Adrenal gland (tissue), 12 donors: ENCODE measurements around the gene SOAT2. TPM values are rescaled to one million over a fixed set of nuclear protein-coding genes. Genes with fewer than 3 reads are reported as not detected.

Source experiments
- DNase-seq, 7 donors: peaks; one replicate each; pipeline ENCODE4 v3.0.0-alpha.2; 2019 to 2020
- H3K27ac ChIP-seq, 5 donors: fragments of 200-600 bp; sonication (generic) in 4 of 5; 1 replicate in 3 of 5; 2 replicates in 2 of 5; pipeline versions ENCODE4 v1.5.1 to v1.8.0; 2016 to 2020; ENCODE audit warnings: mild to moderate bottlenecking in 1 of 5
- H3K27me3 ChIP-seq: fragments of 200-600 bp; 2 replicates; pipeline ENCODE4 v1.8.0; 2021
- H3K36me3 ChIP-seq, 2 donors: fragments of 200-600 bp; replicated peaks in 1 of 2; 1 replicate in 1 of 2; 2 replicates in 1 of 2; pipeline versions ENCODE4 v1.5.1 to v1.8.0; 2018 to 2022
- H3K4me1 ChIP-seq, 2 donors: fragments of 200-600 bp; replicated peaks in 1 of 2; 1 replicate in 1 of 2; 2 replicates in 1 of 2; pipeline versions ENCODE4 v1.5.1 to v1.8.0; 2018 to 2021
- H3K4me3 ChIP-seq, 4 donors: fragments of 200-600 bp; sonication (generic) in 3 of 4; one replicate each; pipeline ENCODE4 v1.5.1; 2016 to 2018
- H3K9me3 ChIP-seq, 3 donors: fragments of 200-600 bp; sonication (generic) in 1 of 3; replicated peaks in 1 of 3; 1 replicate in 2 of 3; 2 replicates in 1 of 3; pipeline versions ENCODE4 v1.5.1 to v1.8.0; 2016 to 2021
- POLR2A ChIP-seq, 2 donors: fragments of 450-650 bp; IDR thresholded peaks; one replicate each; pipeline ENCODE4 v1.6.1; 2017; ENCODE audit warnings: antibody characterized with exemption in 2 of 2, mild to moderate bottlenecking in 2 of 2, moderate library complexity in 1 of 2
- WGBS, 4 donors: extraction: QIAGEN DNeasy Blood & Tissue Kit in 2 of 4; methylation state at CpG; one replicate each; pipeline versions ENCODE4 v1.1.5 to v1.1.7; 2013 to 2017; 5-methylcytosine and 5-hydroxymethylcytosine counted together
- intact Hi-C, 2 donors: fragments of 100-400 bp; cut with DNase I; formaldehyde crosslinking; loops; one replicate each; pipeline versions ENCODE4 v1.14.1 to v1.15.0; 2022 to 2023
- polyA plus RNA-seq, 3 donors: library from polyadenylated mRNA; stranded (reverse); fragments of 200-250 nt in 2 of 3; fragments of 350-450 nt in 1 of 3; fragmentation: Illumina TruSeq in 1 of 3; extraction: RNeasy Lipid Tissue Mini Kit (QIAGEN cat#74804) in 1 of 3; gene quantifications; one replicate each; pipeline ENCODE4 v1.2.3, GENCODE V29; 2013 to 2014
- total RNA-seq, 9 donors: library from RNA; depleted of rRNA in 4 of 9; stranded (reverse); fragments of >200 nt in 4 of 9; fragments of 120-200 nt in 1 of 9; fragmentation: NEBNext Ultra II Directional in 1 of 9; extraction: Animal tissue kit (Norgen Biotek cat#: 25700) in 1 of 9; gene quantifications; one replicate each; pipeline versions ENCODE4 v1.1.0 to v1.2.4, GENCODE V29; 2013 to 2023
- TF ChIP-seq, protein P1 (sequence below), 6 experiments: fragments of 450-650 bp in 4 of 6; fragments of 200-600 bp in 2 of 6; sonication (generic) in 1 of 6; IDR thresholded peaks; 1 replicate in 5 of 6; 2 replicates in 1 of 6; pipeline versions ENCODE4 v1.5.1 to v1.8.0; 2016 to 2021; ENCODE audit warnings: antibody characterized with exemption in 6 of 6, mild to moderate bottlenecking in 2 of 6, moderate library complexity in 1 of 6
- donor health status: healthy with polysubstance abuse.
- donor health status: Bipolar disorder and iron deficiency.
- donor health status: DM: yes; HTN: yes; CAD: no.
- donor health status: DM: no; HTN: no; CAD: no.
- donor health status: DM: no; HTN: no; CAD: no.
- donor health status: DM: yes; HTN: yes; CAD: no.

SOAT2 gene
- total and polyA plus RNA-seq, 12 donors = 0.34 to 0.79 (median 0.48) TPM; not detected in 9

- peaks cover 18 to 59% of the 10 kb centered on the region in 2 donors for H3K4me1 ChIP-seq
- peak; percentile 77 to 91 (median 84) for DNase-seq
- peak overlapping the region in 4 of 5 donors; percentile 49 to 88 (median 65) for H3K27ac ChIP-seq
- TF ChIP-seq, protein P1, sequence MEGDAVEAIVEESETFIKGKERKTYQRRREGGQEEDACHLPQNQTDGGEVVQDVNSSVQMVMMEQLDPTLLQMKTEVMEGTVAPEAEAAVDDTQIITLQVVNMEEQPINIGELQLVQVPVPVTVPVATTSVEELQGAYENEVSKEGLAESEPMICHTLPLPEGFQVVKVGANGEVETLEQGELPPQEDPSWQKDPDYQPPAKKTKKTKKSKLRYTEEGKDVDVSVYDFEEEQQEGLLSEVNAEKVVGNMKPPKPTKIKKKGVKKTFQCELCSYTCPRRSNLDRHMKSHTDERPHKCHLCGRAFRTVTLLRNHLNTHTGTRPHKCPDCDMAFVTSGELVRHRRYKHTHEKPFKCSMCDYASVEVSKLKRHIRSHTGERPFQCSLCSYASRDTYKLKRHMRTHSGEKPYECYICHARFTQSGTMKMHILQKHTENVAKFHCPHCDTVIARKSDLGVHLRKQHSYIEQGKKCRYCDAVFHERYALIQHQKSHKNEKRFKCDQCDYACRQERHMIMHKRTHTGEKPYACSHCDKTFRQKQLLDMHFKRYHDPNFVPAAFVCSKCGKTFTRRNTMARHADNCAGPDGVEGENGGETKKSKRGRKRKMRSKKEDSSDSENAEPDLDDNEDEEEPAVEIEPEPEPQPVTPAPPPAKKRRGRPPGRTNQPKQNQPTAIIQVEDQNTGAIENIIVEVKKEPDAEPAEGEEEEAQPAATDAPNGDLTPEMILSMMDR (IDR thresholded peaks at IDR 0.05) = peak; percentile 82 to 95 (median 92)
- no peak for TF ChIP-seq POLR2A (IDR thresholded peaks at IDR 0.05)
- 40 to 47% (median 42%) methylated on average over 20 to 24 of the region's 24 CpGs for WGBS, 4 donors
- H3K4me3 ChIP-seq = no peak overlapping the region
- intact Hi-C loops = loop anchor here (2.0 to 10.0 kb wide), 3 partner anchors 33 to 131 kb away; no protein-coding TSS in a partner anchor
- no peaks in the 10 kb centered on the region for H3K9me3 ChIP-seq
- peaks cover 0 to 41% of the 10 kb centered on the region in 2 donors for H3K36me3 ChIP-seq
- H3K27me3 ChIP-seq = no peaks in the 10 kb centered on the region
Observed at GRCh38 chr12:53065975-53066931, 37.0 kb upstream of the SOAT2 start.

DNA sequence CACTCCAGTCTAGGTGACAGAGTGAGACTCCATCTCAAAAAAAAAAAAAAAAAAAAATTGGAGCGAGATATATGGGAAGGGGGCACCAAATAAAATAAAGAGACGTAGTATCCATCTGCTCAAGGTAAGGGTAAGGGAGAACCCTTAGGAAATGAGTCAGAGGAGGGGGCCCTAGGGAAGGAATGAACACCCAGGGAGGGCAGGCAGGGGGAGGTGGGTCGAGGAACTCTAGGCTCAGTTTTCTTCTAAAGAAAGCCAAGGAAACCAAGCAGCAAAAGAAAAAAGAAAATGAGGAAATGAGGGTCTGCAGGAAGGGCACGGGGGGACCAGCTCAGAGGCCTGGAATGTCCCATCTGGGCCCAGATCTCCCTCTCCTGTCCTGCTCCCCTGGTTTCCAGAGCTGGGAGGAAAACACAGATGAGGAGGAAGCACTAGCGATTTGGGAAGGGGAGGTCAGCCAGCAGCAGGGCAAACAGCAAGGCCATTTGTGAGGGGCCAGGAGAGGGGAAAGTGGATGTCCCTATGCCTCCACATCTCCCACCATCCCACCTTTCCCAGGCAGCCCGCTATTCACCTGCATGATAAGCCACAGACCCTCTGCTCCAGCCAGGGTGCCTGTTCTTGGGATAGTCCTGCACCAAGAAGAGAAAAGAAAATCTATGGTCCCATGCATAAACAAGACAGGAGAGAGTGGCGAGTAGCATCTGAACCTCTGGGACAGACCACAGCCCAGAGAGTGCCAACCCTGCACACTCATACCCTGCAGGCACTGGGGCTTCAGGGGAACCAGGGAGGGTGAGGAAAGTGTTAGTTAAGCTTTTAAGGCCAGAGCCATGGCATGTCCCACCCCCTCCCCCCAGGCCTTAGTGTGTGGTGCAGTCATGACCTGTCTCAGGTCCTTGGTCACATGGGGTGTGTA lies 36.0 kb upstream of the SOAT2 start:
- peak overlapping the region in 1 of 5 donors; percentile 88 for H3K27ac ChIP-seq
- TF ChIP-seq POLR2A (IDR thresholded peaks at IDR 0.05) = no peak
- TF ChIP-seq, protein P1 (IDR thresholded peaks at IDR 0.05) = no peak
- H3K9me3 ChIP-seq = no peaks in the 10 kb centered on the region
- DNase-seq = peak in 3 of 7 donors; percentile 22 to 48 (median 35)
- peaks cover 24 to 59% of the 10 kb centered on the region in 2 donors for H3K4me1 ChIP-seq
- intact Hi-C loops = loop anchor here (2.0 to 10.0 kb wide), 3 partner anchors 31 to 130 kb away; no protein-coding TSS in a partner anchor
- H3K27me3 ChIP-seq = no peaks in the 10 kb centered on the region
- 71 to 80% (median 74%) methylated on average over 7 of the region's 7 CpGs for WGBS, 4 donors
- no peak overlapping the region for H3K4me3 ChIP-seq
- H3K36me3 ChIP-seq = peaks cover 0 to 31% of the 10 kb centered on the region in 2 donors

DNA sequence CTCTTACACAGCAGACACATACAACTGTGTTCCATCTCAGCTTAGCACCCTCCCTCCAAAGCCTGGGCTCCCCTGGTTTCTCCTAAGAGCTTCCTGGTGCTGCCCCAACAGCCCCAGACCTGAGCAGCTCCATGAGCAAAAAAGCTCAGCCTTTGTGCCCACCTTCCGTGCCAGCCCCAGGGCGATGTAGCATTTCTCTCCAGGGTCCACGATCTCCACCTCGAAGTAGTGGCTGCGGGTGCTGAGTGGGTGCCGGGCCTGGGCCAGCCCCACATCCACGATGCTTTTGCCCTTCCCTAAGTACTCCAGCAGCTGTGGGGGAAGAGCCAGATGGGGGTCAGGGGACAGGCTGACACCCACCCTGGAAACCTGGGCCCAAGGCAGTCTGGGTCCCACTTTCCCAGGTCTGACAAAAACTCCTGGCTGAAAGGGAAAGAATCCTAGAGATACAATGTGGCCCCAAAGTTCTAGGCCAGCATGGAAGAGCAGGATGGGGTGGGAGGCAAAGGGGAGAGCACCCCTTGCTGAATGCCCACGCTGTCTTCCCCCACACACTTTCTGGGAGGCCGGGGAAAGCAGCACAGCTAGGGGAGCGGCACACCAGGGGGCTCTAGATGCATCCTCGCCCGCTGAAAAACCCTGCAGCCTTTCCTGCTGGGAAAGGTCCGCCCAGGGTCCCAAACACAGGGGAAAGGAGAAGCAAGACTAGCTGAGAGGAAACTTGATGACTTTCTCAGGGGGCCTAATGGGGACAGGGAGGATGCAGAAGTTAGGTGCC lies 35.1 kb upstream of the SOAT2 start:
- intact Hi-C loops = loop anchor here (2.0 to 10.0 kb wide), 3 partner anchors 31 to 129 kb away; no protein-coding TSS in a partner anchor
- DNase-seq = peak in 3 of 7 donors; percentile 14 to 51 (median 23)
- H3K9me3 ChIP-seq = no peaks in the 10 kb centered on the region
- TF ChIP-seq, protein P1 (IDR thresholded peaks at IDR 0.05) = no peak
- no peak for TF ChIP-seq POLR2A (IDR thresholded peaks at IDR 0.05)
- peaks cover 23 to 60% of the 10 kb centered on the region in 2 donors for H3K4me1 ChIP-seq
- WGBS, 4 donors = 84 to 97% (median 88%) methylated on average over 6 to 13 of the region's 13 CpGs
- no peak overlapping the region for H3K4me3 ChIP-seq
- H3K36me3 ChIP-seq = peaks cover 0 to 22% of the 10 kb centered on the region in 2 donors
- no peaks in the 10 kb centered on the region for H3K27me3 ChIP-seq
- H3K27ac ChIP-seq = peak overlapping the region in 2 of 5 donors; percentile 41 to 83
